ENCODE data around the gene PTPRM. TPM values are rescaled to one million over a fixed set of nuclear protein-coding genes. Genes with fewer than 3 reads are reported as not detected.

The PTPRM gene
- polyA plus RNA-seq, 4 donors = 82.9 to 104 (median 97.8) TPM

GRCh38 chr18:7749510-7749981 is 182.4 kb downstream of the PTPRM start:
- no peak for DNase-seq (ENCODE audit: low read depth in 4 of 4, low spot score in 3 of 4)

GRCh38 chr18:7750095-7750663 is 183.1 kb downstream of the PTPRM start:
- DNase-seq (ENCODE audit: low read depth in 4 of 4, low spot score in 3 of 4) = no peak

GRCh38 chr18:7750966-7751365 is 183.8 kb downstream of the PTPRM start:
- no peak for DNase-seq (ENCODE audit: low read depth in 4 of 4, low spot score in 3 of 4)

- no peak for DNase-seq (ENCODE audit: low read depth in 4 of 4, low spot score in 3 of 4)
These were observed 187.1 kb downstream of the PTPRM start for GRCh38 chr18:7754258-7754657.

GRCh38 chr18:7754725-7755181 is 187.6 kb downstream of the PTPRM start:
- no peak for DNase-seq (ENCODE audit: low read depth in 4 of 4, low spot score in 3 of 4)

- no peak for DNase-seq (ENCODE audit: low read depth in 4 of 4, low spot score in 3 of 4)
These were observed 188.8 kb downstream of the PTPRM start for GRCh38 chr18:7755753-7756475.

GRCh38 chr18:7757175-7757574 is 190.1 kb downstream of the PTPRM start:
- no peak for DNase-seq (ENCODE audit: low read depth in 4 of 4, low spot score in 3 of 4)

- DNase-seq (ENCODE audit: low read depth in 4 of 4, low spot score in 3 of 4) = no peak
These were observed 191.6 kb downstream of the PTPRM start for GRCh38 chr18:7758764-7759163.

- no peak for DNase-seq (ENCODE audit: low read depth in 4 of 4, low spot score in 3 of 4)
These were observed 194.1 kb downstream of the PTPRM start for GRCh38 chr18:7760967-7761948.

GRCh38 chr18:7764405-7764804 is 197.3 kb downstream of the PTPRM start:
- no peak for DNase-seq (ENCODE audit: low read depth in 4 of 4, low spot score in 3 of 4)

- DNase-seq (ENCODE audit: low read depth in 4 of 4, low spot score in 3 of 4) = no peak
These were observed 199.2 kb downstream of the PTPRM start for GRCh38 chr18:7766346-7766745.

- DNase-seq (ENCODE audit: low read depth in 4 of 4, low spot score in 3 of 4) = no peak
These were observed 199.7 kb downstream of the PTPRM start for GRCh38 chr18:7766817-7767216.

- no peak for DNase-seq (ENCODE audit: low read depth in 4 of 4, low spot score in 3 of 4)
These were observed 203.8 kb downstream of the PTPRM start for GRCh38 chr18:7770908-7771307.

GRCh38 chr18:7772510-7772888 is 205.4 kb downstream of the PTPRM start:
- no peak for DNase-seq (ENCODE audit: low read depth in 4 of 4, low spot score in 3 of 4)

GRCh38 chr18:7772951-7773350 is 205.8 kb downstream of the PTPRM start:
- DNase-seq (ENCODE audit: low read depth in 4 of 4, low spot score in 3 of 4) = no peak

GRCh38 chr18:7775128-7775527 is 208.0 kb downstream of the PTPRM start:
- DNase-seq (ENCODE audit: low read depth in 4 of 4, low spot score in 3 of 4) = no peak

- no peak for DNase-seq (ENCODE audit: low read depth in 4 of 4, low spot score in 3 of 4)
These were observed 208.7 kb downstream of the PTPRM start for GRCh38 chr18:7775843-7776242.

- DNase-seq (ENCODE audit: low read depth in 4 of 4, low spot score in 3 of 4) = no peak
These were observed 211.1 kb downstream of the PTPRM start for GRCh38 chr18:7778181-7778580.

- no peak for DNase-seq (ENCODE audit: low read depth in 4 of 4, low spot score in 3 of 4)
These were observed 212.1 kb downstream of the PTPRM start for GRCh38 chr18:7779211-7779610.

- peak in 1 of 4 donors; percentile 22 for DNase-seq (ENCODE audit: low read depth in 4 of 4, low spot score in 3 of 4)
These were observed 217.1 kb downstream of the PTPRM start for GRCh38 chr18:7784171-7784570.

GRCh38 chr18:7786569-7786968 is 219.5 kb downstream of the PTPRM start:
- no peak for DNase-seq (ENCODE audit: low read depth in 4 of 4, low spot score in 3 of 4)
